PC-3 (cell line): Measurements from ENCODE around the gene EDC4. TPM values are rescaled to one million over a fixed set of nuclear protein-coding genes. Genes with fewer than 3 reads are reported as not detected.
"Not testable (repeated sequence)": the region's sequence is repeated elsewhere in the genome, so short reads cannot be mapped to it uniquely, and the experiment has no call there.

Source experiments
- ATAC-seq: fragments of 200-7000 bp; cut with Tn5 transposase; 2 replicates; pipeline ENCODE4 v1.9.1; 2020; ENCODE audit warnings: mild to moderate bottlenecking, moderate library complexity
- BruUV-seq: library from RNA; stranded (reverse); fragments of 400-500 nt; replicated peaks from 2 replicates; lab custom pipeline; 2021; lab: Mats Ljungman, UMichigan
- CTCF ChIA-PET: fragments of 300-600 bp; sonication (Branson Sonifier 250); formaldehyde crosslinking; loops from one replicate; lab custom pipeline; 2022; ENCODE audit warnings: antibody characterized with exemption; lab: Charles Lee
- POLR2A ChIA-PET: fragments of 300-600 bp; sonication (Branson Sonifier 250); formaldehyde crosslinking; loops from one replicate; lab custom pipeline; 2022; ENCODE audit warnings: antibody characterized with exemption; ENCODE audit not compliant: unreplicated experiment; lab: Charles Lee
- DNase-seq: peaks from one replicate; pipeline ENCODE4 v3.0.0-alpha.2; 2015
- H2AFZ ChIP-seq: fragments of 300-600 bp; sonication (generic); 2 replicates; pipeline ENCODE4 v1.6.0; 2016; ENCODE audit warnings: antibody characterized with exemption, low read length
- H3F3A ChIP-seq: fragments of 300-600 bp; sonication (generic); one replicate; pipeline ENCODE4 v1.6.0; 2017; ENCODE audit warnings: antibody characterized with exemption, low read length, control low read depth, mild to moderate bottlenecking; ENCODE audit not compliant: unreplicated experiment
- H3K27ac ChIP-seq: fragments of 300-600 bp; sonication (generic); 2 replicates; pipeline ENCODE4 v1.5.1; 2016; ENCODE audit warnings: mild to moderate bottlenecking, low read length
- H3K27me3 ChIP-seq: fragments of 300-600 bp; sonication (generic); 2 replicates; pipeline ENCODE4 v1.6.1; 2016; ENCODE audit warnings: low read length, mixed read lengths
- H3K36me3 ChIP-seq: fragments of 300-600 bp; sonication (generic); 2 replicates; pipeline ENCODE4 v1.6.1; 2016; ENCODE audit warnings: low read depth, mixed run types, low read length, mixed read lengths
- H3K4me1 ChIP-seq: fragments of 300-600 bp; sonication (generic); 2 replicates; pipeline ENCODE4 v1.5.1; 2016; ENCODE audit warnings: low read length; ENCODE audit not compliant: insufficient read depth
- H3K4me2 ChIP-seq: fragments of 300-600 bp; sonication (generic); 2 replicates; pipeline ENCODE4 v1.6.0; 2016; ENCODE audit warnings: low read length
- H3K4me3 ChIP-seq: fragments of 300-600 bp; sonication (generic); 2 replicates; pipeline ENCODE4 v1.5.1; 2016; ENCODE audit warnings: mild to moderate bottlenecking, low read length, mixed read lengths
- H3K79me2 ChIP-seq: fragments of 300-600 bp; sonication (generic); 2 replicates; pipeline ENCODE4 v1.6.1; 2017; ENCODE audit warnings: low read length, mixed read lengths
- H3K9ac ChIP-seq: fragments of 300-600 bp; sonication (generic); 2 replicates; pipeline ENCODE4 v1.6.0; 2016; ENCODE audit warnings: mild to moderate bottlenecking, low read length
- H3K9me2 ChIP-seq: fragments of 300-600 bp; sonication (generic); replicated peaks from 2 replicates; pipeline ENCODE4 v1.6.1; 2016; ENCODE audit warnings: mixed run types, low read length, mixed read lengths
- H3K9me3 ChIP-seq: fragments of 300-600 bp; sonication (generic); 2 replicates; pipeline ENCODE4 v1.6.1; 2016; ENCODE audit warnings: low read length, mixed read lengths
- H4K20me1 ChIP-seq: fragments of 300-600 bp; sonication (generic); 2 replicates; pipeline ENCODE4 v1.6.1; 2016; ENCODE audit warnings: low read length, mixed read lengths
- EZH2 ChIP-seq: fragments of 300-600 bp; sonication (generic); IDR thresholded peaks from one replicate; pipeline ENCODE4 v1.6.1; 2017; ENCODE audit warnings: antibody characterized with exemption, mild to moderate bottlenecking, low read length; ENCODE audit not compliant: unreplicated experiment
- EZH2phosphoT487 ChIP-seq: fragments of 300-600 bp; sonication (generic); IDR thresholded peaks from 2 replicates; pipeline ENCODE4 v1.6.1; 2018; ENCODE audit warnings: mild to moderate bottlenecking, antibody characterized with exemption, low read length, borderline replicate concordance
- intact Hi-C: fragments of 100-400 bp; cut with micrococcal nuclease; formaldehyde crosslinking; loops from 2 replicates; pipeline ENCODE4 v1.9.0; 2023
- total RNA-seq: library from RNA; depleted of rRNA; stranded (reverse); fragments of >200 nt; gene quantifications from 2 replicates; pipeline ENCODE4 v1.2.3, GENCODE V29; 2014
- TF ChIP-seq, protein P1 (sequence below): fragments of 300-600 bp; sonication (generic); conservative IDR thresholded peaks from 2 replicates; pipeline ENCODE4 v1.5.1; 2017; ENCODE audit warnings: antibody characterized with exemption, low read depth, mild to moderate bottlenecking, low read length

The EDC4 gene
- total RNA-seq, 1 experiment from 2014 or later = 58.9 TPM

- no peak overlapping the region for H2AFZ ChIP-seq
- H3K4me2 ChIP-seq = no peak overlapping the region
- no peaks in the 10 kb centered on the region for H3K79me2 ChIP-seq
- TF ChIP-seq EZH2 = no peak
- BruUV-seq = no TSS peak
- intact Hi-C loops = no loop called here
- H3K9me2 ChIP-seq = no peaks in the 10 kb centered on the region
- H3K4me1 ChIP-seq = no peaks in the 10 kb centered on the region
- no peak overlapping the region for H3K9ac ChIP-seq
- H3K27ac ChIP-seq = no peak overlapping the region
- H3F3A ChIP-seq = no peaks in the 10 kb centered on the region
- POLR2A ChIA-PET = no interaction called here
- CTCF ChIA-PET = no interaction called here
- no peak for ATAC-seq
- no peaks in the 10 kb centered on the region for H3K36me3 ChIP-seq
- no peaks in the 10 kb centered on the region for H4K20me1 ChIP-seq
- H3K27me3 ChIP-seq = no peaks in the 10 kb centered on the region
- H3K9me3 ChIP-seq = no peaks in the 10 kb centered on the region
- DNase-seq = no peak
- no peak overlapping the region for H3K4me3 ChIP-seq
Observed at GRCh38 chr16:67910158-67910557, 37.3 kb downstream of the EDC4 start.

DNA sequence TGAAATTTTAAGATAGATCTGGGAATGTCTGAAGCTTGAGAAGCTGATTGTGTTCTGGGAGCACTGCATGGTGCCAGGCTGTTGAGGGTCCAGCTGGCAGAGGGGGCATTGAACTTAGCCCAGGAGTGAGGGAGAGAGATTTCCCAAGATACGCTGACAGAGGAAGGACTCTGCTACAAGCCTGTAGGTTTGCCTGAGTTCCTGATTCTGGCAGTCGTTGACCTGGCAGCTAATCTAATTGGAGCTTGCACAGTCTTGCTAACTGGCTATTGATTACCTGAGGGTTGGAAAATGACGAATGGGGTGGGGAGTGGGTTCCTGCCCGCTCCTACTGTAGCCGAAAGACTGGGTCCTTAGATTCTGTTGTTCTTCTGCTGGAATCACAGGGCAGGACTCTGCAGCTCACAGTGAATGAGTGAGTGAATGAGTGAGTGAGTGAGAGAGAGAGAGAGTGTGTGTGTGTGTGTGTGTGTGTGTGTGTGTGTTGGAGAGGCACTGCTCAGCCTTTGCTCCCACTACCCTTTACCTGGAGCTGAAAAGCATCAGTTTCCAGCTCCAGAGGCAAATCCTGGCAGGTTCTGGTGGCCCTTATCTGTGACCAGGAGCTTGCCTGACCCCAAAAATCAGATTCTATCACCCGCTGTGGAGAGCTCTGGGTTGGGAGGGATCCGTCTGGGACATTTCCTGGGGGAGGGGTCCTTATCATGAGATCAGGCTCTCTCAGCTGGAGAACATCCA lies 42.1 kb downstream of the EDC4 start:
- H3K79me2 ChIP-seq = 0 out of 2 replicates have a peak, but pooled peaks cover 4% of the 10 kb centered on the region
- CTCF ChIA-PET = no interaction called here
- intact Hi-C loops = no loop called here
- H3K4me3 ChIP-seq = no peak overlapping the region
- no peak overlapping the region for H3K9ac ChIP-seq
- no peaks in the 10 kb centered on the region for H3F3A ChIP-seq
- H2AFZ ChIP-seq = no peak overlapping the region
- POLR2A ChIA-PET = no interaction called here
- H3K36me3 ChIP-seq = no peaks in the 10 kb centered on the region; the same call in 1 of the 2 replicates
- no TSS peak for BruUV-seq
- H3K4me2 ChIP-seq = no peak overlapping the region
- H3K9me3 ChIP-seq = no peaks in the 10 kb centered on the region
- DNase-seq = no peak
- peaks cover 13% of the 10 kb centered on the region for H3K4me1 ChIP-seq
- ATAC-seq = no peak
- no peak for TF ChIP-seq EZH2
- TF ChIP-seq, protein P1, sequence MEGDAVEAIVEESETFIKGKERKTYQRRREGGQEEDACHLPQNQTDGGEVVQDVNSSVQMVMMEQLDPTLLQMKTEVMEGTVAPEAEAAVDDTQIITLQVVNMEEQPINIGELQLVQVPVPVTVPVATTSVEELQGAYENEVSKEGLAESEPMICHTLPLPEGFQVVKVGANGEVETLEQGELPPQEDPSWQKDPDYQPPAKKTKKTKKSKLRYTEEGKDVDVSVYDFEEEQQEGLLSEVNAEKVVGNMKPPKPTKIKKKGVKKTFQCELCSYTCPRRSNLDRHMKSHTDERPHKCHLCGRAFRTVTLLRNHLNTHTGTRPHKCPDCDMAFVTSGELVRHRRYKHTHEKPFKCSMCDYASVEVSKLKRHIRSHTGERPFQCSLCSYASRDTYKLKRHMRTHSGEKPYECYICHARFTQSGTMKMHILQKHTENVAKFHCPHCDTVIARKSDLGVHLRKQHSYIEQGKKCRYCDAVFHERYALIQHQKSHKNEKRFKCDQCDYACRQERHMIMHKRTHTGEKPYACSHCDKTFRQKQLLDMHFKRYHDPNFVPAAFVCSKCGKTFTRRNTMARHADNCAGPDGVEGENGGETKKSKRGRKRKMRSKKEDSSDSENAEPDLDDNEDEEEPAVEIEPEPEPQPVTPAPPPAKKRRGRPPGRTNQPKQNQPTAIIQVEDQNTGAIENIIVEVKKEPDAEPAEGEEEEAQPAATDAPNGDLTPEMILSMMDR = no peak
- no peak for TF ChIP-seq EZH2phosphoT487
- H3K27ac ChIP-seq = no peak overlapping the region
- H3K27me3 ChIP-seq = no peaks in the 10 kb centered on the region
- H3K9me2 ChIP-seq = no peaks in the 10 kb centered on the region
- 0 out of 2 replicates have a peak, but pooled peaks cover 5% of the 10 kb centered on the region for H4K20me1 ChIP-seq

DNA sequence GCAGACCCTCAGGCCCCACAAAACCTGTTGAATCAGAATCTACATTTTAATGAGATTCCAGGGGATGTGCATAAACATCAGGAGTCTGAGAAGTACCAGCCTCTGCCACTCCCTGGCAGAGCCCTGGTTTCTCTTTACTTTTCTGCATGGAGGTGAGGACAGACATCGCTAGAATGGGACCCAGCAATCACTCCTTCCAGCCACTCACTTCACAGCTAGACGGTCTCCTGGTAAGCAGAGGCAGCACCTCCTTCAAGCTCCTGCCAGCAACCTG lies 42.6 kb downstream of the EDC4 start:
- POLR2A ChIA-PET, H3K79me2 ChIP-seq: not testable (repeated sequence)

More for the DNA sequence above, 42.6 kb downstream of the EDC4 start:
- CTCF ChIA-PET, ATAC-seq, BruUV-seq, H3K27ac ChIP-seq, H3F3A ChIP-seq, DNase-seq, H2AFZ ChIP-seq, H3K9ac ChIP-seq, H3K36me3 ChIP-seq, H3K27me3 ChIP-seq, H3K9me2 ChIP-seq, H3K4me3 ChIP-seq, intact Hi-C loops, H4K20me1 ChIP-seq, H3K9me3 ChIP-seq, H3K4me2 ChIP-seq: not testable (repeated sequence)
- H3K4me1 ChIP-seq = peaks cover 13% of the 10 kb centered on the region
